Stimulated activated CD4-positive, alpha-beta T cell treated with anti-CD3 and anti-CD28 coated beads, Interleukin-2, amount 100 ng/mL, for 4 hours (primary cell): ENCODE results near the gene IL12RB2.

Experiments used
- DNase-seq: peaks from one replicate; pipeline ENCODE4 v3.0.0-alpha.2; 2020; ENCODE audit warnings: low read depth

Gene IL12RB2

GRCh38 chr1:67313934-67314671 lies 6.4 kb downstream of the IL12RB2 start:
- DNase-seq: no peak

- no peak for DNase-seq
Observed at GRCh38 chr1:67314696-67315095, 7.0 kb downstream of the IL12RB2 start.

- DNase-seq: no peak
Observed at GRCh38 chr1:67316180-67316902, 8.7 kb downstream of the IL12RB2 start.

GRCh38 chr1:67316918-67317317 lies 9.2 kb downstream of the IL12RB2 start:
- no peak for DNase-seq

GRCh38 chr1:67317803-67318202 lies 10.1 kb downstream of the IL12RB2 start:
- DNase-seq: no peak

GRCh38 chr1:67322442-67322841 lies 14.8 kb downstream of the IL12RB2 start:
- no peak for DNase-seq

GRCh38 chr1:67323087-67323486 lies 15.4 kb downstream of the IL12RB2 start:
- no peak for DNase-seq

GRCh38 chr1:67324068-67324467 lies 16.4 kb downstream of the IL12RB2 start:
- DNase-seq: no peak

- no peak for DNase-seq
Observed at GRCh38 chr1:67327864-67328466, 20.3 kb downstream of the IL12RB2 start.

- DNase-seq: no peak
Observed at GRCh38 chr1:67332653-67333529, 25.2 kb downstream of the IL12RB2 start.

- no peak for DNase-seq
Observed at GRCh38 chr1:67333603-67334002, 25.9 kb downstream of the IL12RB2 start.

GRCh38 chr1:67335411-67335810 lies 27.7 kb downstream of the IL12RB2 start:
- no peak for DNase-seq

- no peak for DNase-seq
Observed at GRCh38 chr1:67336157-67336556, 28.5 kb downstream of the IL12RB2 start.

- no peak for DNase-seq
Observed at GRCh38 chr1:67336783-67337182, 29.1 kb downstream of the IL12RB2 start.

GRCh38 chr1:67338642-67339041 lies 31.0 kb downstream of the IL12RB2 start:
- no peak for DNase-seq

GRCh38 chr1:67339623-67340343 lies 32.1 kb downstream of the IL12RB2 start:
- DNase-seq: no peak

- DNase-seq: no peak
Observed at GRCh38 chr1:67342076-67342890, 34.6 kb downstream of the IL12RB2 start.

- DNase-seq: no peak
Observed at GRCh38 chr1:67345556-67345955, 37.9 kb downstream of the IL12RB2 start.

- DNase-seq: no peak
Observed at GRCh38 chr1:67346982-67347381, 39.3 kb downstream of the IL12RB2 start.

GRCh38 chr1:67347688-67348472 lies 40.2 kb downstream of the IL12RB2 start:
- DNase-seq: no peak
